Activated T-helper 1 cell treated with Interleukin-2 at 50 U/mL for 16 hours (primary cell): Measurements from ENCODE around the gene ZNF692.
"Not testable (repeated sequence)": the region's sequence is repeated elsewhere in the genome, so short reads cannot be mapped to it uniquely, and the experiment has no call there.

Source experiments
- DNase-seq: peaks from one replicate; pipeline ENCODE4 v3.0.0-alpha.2; 2020; ENCODE audit warnings: low read depth

ZNF692 gene, protein sequence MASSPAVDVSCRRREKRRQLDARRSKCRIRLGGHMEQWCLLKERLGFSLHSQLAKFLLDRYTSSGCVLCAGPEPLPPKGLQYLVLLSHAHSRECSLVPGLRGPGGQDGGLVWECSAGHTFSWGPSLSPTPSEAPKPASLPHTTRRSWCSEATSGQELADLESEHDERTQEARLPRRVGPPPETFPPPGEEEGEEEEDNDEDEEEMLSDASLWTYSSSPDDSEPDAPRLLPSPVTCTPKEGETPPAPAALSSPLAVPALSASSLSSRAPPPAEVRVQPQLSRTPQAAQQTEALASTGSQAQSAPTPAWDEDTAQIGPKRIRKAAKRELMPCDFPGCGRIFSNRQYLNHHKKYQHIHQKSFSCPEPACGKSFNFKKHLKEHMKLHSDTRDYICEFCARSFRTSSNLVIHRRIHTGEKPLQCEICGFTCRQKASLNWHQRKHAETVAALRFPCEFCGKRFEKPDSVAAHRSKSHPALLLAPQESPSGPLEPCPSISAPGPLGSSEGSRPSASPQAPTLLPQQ

GRCh38 chr1:248858891-248859889, at the start of gene ZNF692:
ZNF692 (minus strand) TSS chr1:248859085; CDS start chr1:248858309, 776 bp downstream.
- DNase-seq, result peak; percentile 96

DNA sequence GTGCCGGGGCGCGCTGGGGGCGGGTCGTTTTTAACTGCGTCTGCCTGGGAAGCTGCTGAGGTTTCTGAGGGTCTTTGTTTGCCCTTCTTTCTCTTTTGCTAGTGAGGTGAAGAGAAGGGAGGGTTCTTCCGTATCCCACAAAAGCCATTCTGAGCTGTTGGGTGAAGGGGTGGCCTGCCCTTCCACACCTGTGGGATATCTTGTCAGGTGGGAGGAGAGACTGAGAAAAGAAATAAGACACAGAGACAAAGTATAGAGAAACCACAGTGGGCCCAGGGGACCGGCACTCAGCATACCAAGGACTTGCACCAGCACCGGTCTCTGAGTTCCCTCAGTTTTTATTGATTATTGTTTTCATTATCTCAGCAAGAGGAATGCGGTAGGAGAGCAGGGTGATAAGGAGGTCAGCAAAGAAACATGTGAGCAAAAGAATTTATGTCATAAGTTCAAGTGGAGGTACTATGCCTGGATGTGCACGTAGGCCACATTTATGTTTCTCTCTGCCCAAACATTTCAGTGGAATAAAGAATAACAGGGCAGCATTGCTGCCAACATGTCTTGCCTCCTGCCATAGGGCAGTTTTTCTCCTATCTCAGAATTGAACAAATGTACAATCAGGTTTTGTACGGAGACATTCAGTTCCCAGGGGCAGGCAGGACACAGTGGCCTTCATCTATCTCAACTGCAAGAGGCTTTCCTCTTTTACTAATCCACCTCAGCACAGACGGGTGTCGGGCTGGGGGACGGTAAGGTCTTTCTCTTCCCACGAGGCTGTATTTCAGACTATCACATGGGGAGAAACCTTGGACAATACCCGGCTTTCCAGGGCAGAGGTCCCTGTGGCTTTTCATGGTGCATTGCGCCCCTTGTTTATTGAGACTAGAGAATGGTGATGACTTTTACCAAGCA, 48.1 kb upstream of the ZNF692 start:
- no peak for DNase-seq

- DNase-seq, result peak; percentile 91
Observed at GRCh38 chr1:248906009-248906752, 47.3 kb upstream of the ZNF692 start, which contains the start of gene PGBD2. PGBD2 (plus strand) TSS chr1:248906235; CDS start chr1:248913863, 7,628 bp downstream.

DNA sequence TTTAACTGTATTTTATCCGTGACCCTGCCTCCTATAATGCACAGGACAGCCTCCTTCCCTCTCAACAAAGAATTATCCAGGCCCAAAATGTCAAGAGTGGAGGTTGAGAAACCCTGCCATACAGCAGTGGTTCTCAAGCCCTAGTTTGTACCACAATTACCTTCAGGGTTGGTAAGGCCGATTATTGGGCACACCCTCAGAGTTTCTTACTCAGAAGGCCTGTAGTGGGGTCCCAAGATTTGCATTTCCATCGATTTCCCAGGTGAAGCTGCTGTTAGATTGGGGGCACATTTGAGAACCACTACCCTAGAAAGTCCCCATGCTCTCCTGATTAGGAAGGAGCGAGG, 46.8 kb upstream of the ZNF692 start:
- DNase-seq, result no peak

DNA sequence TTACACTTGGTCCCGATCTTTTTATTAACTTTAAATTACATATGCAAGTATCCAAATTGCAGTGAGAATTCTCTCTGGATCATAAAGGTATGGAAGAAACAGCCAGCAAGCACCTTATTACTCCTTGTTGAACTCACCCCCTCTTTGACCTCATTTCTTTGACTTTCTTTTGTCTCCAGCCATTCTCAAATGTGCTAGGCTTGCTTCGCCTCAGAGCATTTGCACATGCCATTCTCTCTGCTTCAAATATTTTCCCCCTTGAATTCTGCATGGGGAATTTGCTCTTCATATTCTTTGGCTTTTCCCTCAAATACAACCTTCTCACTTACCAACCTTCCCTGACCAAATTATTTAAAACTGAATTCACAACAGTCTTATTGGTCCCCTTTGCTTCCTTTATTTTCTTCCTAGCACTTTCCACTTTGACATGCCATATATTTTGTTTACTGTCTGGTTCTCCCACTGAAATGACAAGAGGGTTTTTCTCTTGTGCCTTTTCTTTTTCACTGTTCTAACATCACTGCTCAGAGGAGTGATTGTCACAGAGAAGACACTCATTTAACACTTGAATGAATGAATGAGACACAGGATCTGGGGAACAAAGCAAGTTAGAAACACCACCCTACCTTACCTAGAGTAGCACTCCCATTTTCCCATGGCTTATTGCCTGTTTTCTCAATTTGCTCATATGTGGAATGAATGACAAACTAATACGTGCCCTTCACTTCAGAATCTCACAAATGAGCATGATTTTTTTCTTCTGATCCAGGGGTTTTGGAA, 45.7 kb upstream of the ZNF692 start:
- DNase-seq, result no peak

DNA sequence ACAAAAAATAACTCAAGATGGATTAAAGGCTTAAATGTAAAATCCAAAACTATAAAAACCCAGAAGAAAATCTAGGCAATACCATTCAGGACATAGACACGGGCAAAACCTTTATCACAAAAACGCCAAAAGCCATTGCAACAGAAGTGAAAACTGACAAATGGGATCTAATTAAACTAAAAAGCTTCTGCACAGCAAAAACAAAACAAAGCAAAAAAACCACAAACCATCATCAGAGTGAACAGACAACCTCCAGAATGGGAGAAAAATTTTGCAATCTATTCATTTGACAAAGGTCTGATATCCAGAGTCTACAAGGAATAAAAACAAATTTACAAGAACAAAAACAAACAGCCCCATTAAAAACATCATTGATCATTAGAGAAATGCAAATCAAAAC, 42.7 kb upstream of the ZNF692 start:
- DNase-seq, result no peak

GRCh38 chr1:248900637-248901036, 41.8 kb upstream of the ZNF692 start:
- DNase-seq, result no peak

GRCh38 chr1:248897412-248898337, 38.8 kb upstream of the ZNF692 start:
- DNase-seq, result no peak

GRCh38 chr1:248894837-248895236, 36.0 kb upstream of the ZNF692 start:
- no peak for DNase-seq

DNA sequence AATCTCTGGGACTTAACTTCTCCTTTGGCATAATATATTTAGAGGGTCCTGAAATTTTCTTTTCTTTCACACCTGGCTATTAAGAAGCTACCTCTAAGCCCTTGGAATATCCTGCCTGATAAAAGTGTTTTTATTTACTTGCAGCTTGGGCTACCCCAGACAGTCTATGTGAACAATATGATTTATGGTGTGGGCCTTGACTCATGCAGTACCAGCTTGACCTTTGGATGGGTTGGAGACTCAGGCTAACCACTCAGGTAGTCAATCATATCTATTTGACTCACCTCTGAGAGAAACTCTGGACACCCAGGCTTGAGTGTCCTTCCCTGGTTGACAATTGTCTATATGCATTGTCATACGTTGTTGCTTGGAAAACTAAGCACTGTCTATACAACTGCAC, 33.7 kb upstream of the ZNF692 start:
- DNase-seq, result no peak

GRCh38 chr1:248891758-248892157, 32.9 kb upstream of the ZNF692 start:
- DNase-seq, result no peak

DNA sequence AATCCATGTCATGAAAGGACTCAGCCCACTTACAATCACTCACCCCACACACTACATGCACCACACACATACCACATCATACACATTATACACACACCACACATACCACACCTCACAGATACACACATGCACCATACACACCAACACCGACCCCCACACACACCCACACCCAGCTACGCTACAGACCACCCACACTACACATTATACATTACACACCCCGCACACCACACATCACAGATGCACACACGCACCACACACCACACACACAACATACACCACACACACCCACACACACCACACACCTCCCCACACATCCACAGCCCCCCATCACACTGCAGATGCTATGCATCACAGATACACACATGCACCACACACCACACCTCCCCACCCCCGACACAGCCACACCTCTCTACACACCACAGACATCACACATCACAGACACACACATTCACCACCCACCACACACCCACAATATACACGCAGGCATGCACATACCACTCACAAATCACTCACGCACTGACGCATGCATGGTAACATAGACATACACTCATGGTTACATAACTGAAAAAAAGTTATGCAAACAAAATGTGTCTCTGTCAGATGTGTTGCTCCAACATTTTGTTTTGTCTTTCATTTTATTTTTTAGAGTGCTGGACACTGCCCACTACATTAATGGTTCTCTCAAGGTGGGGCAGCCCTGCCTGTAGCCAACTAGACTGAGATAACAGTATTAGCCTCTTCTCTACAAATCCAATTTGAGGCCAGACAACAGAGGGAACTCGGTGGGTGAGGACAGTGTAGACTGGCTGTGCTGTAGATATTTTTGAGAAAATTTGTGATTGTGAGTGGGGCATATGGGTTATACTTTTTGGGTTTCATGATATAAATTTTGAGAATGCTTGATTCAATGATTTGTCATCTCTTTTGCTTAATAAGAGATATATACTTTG, 31.9 kb upstream of the ZNF692 start:
- no peak for DNase-seq

DNA sequence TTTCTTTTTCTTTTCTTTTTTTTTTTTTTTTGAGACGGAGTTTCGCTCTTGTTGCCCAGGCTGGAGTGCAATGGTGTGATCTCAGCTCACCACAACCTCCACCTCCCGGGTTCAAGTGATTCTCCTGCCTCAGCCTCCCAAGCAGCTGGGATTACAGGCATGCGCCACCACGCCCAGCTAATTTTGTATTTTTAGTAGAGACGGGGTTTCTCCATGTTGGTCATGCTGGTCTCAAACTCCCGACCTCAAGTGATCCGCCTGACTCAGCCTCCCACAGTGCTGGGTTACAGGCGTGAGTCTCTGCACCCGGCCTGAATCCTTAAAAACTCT, 31.0 kb upstream of the ZNF692 start:
- not testable (repeated sequence) for DNase-seq

GRCh38 chr1:248886237-248886895, 27.5 kb upstream of the ZNF692 start:
- no peak for DNase-seq

- DNase-seq, result no peak
Observed at GRCh38 chr1:248885646-248886045, 26.8 kb upstream of the ZNF692 start.

- DNase-seq, result no peak
Observed at GRCh38 chr1:248884632-248885295, 25.9 kb upstream of the ZNF692 start.

- not testable (repeated sequence) for DNase-seq
Observed at GRCh38 chr1:248882427-248882826, 23.5 kb upstream of the ZNF692 start.
